Astrocyte (in vitro differentiated cells and primary cell): ENCODE results near the gene FGFRL1. TPM values are rescaled to one million over a fixed set of nuclear protein-coding genes. Genes with fewer than 3 reads are reported as not detected.
A peak's percentile ranks its signal among the peaks of the same experiment; 100 is the strongest.

Source experiments
- DNase-seq: peaks from one replicate; pipeline ENCODE4 v3.0.0-alpha.2; 2010; ENCODE audit warnings: low read depth
- FAIRE-seq: peaks from 2 replicates; lab custom pipeline; 2011; peaks lifted over from hg19 to GRCh38; lab: Jason Lieb, UNC
- H2AFZ ChIP-seq: 2 replicates; pipeline ENCODE4 v1.6.0; 2012; ENCODE audit warnings: low read depth, low read length, inconsistent platforms
- H3K27ac ChIP-seq: 2 replicates; pipeline ENCODE4 v1.5.1; 2011; ENCODE audit warnings: low read depth, low read length, inconsistent platforms
- H3K27me3 ChIP-seq: 2 replicates; pipeline ENCODE4 v1.6.0; 2011; ENCODE audit warnings: low read length, inconsistent platforms; ENCODE audit not compliant: insufficient read depth
- H3K36me3 ChIP-seq: 2 replicates; pipeline ENCODE4 v1.5.1; 2011; ENCODE audit warnings: low read length, inconsistent platforms; ENCODE audit not compliant: insufficient read depth
- H3K4me1 ChIP-seq: 2 replicates; pipeline ENCODE4 v1.5.1; 2011; ENCODE audit warnings: low read length, inconsistent platforms; ENCODE audit not compliant: insufficient read depth
- H3K4me2 ChIP-seq: 2 replicates; pipeline ENCODE4 v1.6.0; 2012; ENCODE audit warnings: low read length, inconsistent platforms
- H3K4me3 ChIP-seq: 2 replicates; pipeline ENCODE4 v1.5.1; 2011; ENCODE audit warnings: low read depth, mild to moderate bottlenecking, low read length, inconsistent platforms; ENCODE audit not compliant: insufficient read depth
- H3K79me2 ChIP-seq: 2 replicates; pipeline ENCODE4 v1.6.0; 2012; ENCODE audit warnings: mild to moderate bottlenecking, low read length, inconsistent platforms; ENCODE audit not compliant: insufficient read depth
- H3K9ac ChIP-seq: 2 replicates; pipeline ENCODE4 v1.6.0; 2012; ENCODE audit warnings: mild to moderate bottlenecking, low read length, inconsistent platforms
- H3K9me3 ChIP-seq: 2 replicates; pipeline ENCODE4 v1.5.1; 2012; ENCODE audit warnings: low read depth, mild to moderate bottlenecking, low read length, inconsistent platforms; ENCODE audit not compliant: insufficient read depth
- H4K20me1 ChIP-seq: 2 replicates; pipeline ENCODE4 v1.6.0; 2012; ENCODE audit warnings: low read length, inconsistent platforms; ENCODE audit not compliant: insufficient read depth
- H3K27ac Mint-ChIP-seq: one replicate; pipeline ENCODE4 v1.8.0; 2021; ENCODE audit warnings: mild to moderate bottlenecking, mixed read lengths; ENCODE audit not compliant: unreplicated experiment
- H3K27me3 Mint-ChIP-seq: one replicate; pipeline ENCODE4 v1.8.0; 2021; ENCODE audit warnings: low read depth, mixed read lengths; ENCODE audit not compliant: unreplicated experiment
- H3K36me3 Mint-ChIP-seq: one replicate; pipeline ENCODE4 v1.8.0; 2021; ENCODE audit warnings: low read depth, mixed read lengths; ENCODE audit not compliant: unreplicated experiment
- H3K4me1 Mint-ChIP-seq: one replicate; pipeline ENCODE4 v1.8.0; 2021; ENCODE audit warnings: low read depth, mixed read lengths; ENCODE audit not compliant: unreplicated experiment
- H3K4me3 Mint-ChIP-seq: one replicate; pipeline ENCODE4 v1.8.0; 2021; ENCODE audit warnings: mild to moderate bottlenecking, moderate library complexity, mixed read lengths; ENCODE audit not compliant: unreplicated experiment
- H3K9me3 Mint-ChIP-seq: one replicate; pipeline ENCODE4 v1.8.0; 2021; ENCODE audit warnings: mild to moderate bottlenecking, mixed read lengths; ENCODE audit not compliant: unreplicated experiment
- CTCF ChIP-seq: IDR thresholded peaks from 2 replicates; pipeline ENCODE4 v1.5.1; 2011; ENCODE audit warnings: low read depth, mild to moderate bottlenecking, inconsistent platforms, low read length, moderate library complexity; ENCODE audit not compliant: insufficient read depth
- EZH2 ChIP-seq: IDR thresholded peaks from 2 replicates; pipeline ENCODE4 v1.6.1; 2012; ENCODE audit warnings: mild to moderate bottlenecking, low read length, inconsistent platforms; ENCODE audit not compliant: insufficient read depth
- total RNA-seq: library from RNA; stranded (reverse); gene quantifications from 2 replicates; pipeline ENCODE4 v1.2.1, GENCODE V29; 2021

FGFRL1 gene
- total RNA-seq, 1 donor from 2014 or later: 64.2 TPM

- Mint-ChIP-seq H3K9me3 (peaks cover 8% of the 10 kb centered on the region), H3K36me3 (peaks cover 7% of the 10 kb centered on the region), H3K4me3 (peak overlapping the region; percentile 78), H3K4me1 (peaks cover 4% of the 10 kb centered on the region), H3K27me3 (peaks cover 34% of the 10 kb centered on the region), H3K27ac (peak overlapping the region; percentile 7)
- TF ChIP-seq CTCF (no peak), EZH2 (peak; percentile 29)
- Histone ChIP-seq H3K9me3 (no peaks in the 10 kb centered on the region), H2AFZ (peak overlapping the region; percentile 81), H3K4me2 (peak overlapping the region; percentile 96), H3K9ac (peak overlapping the region; percentile 84), H3K4me3 (peak overlapping the region; percentile 64), H3K27me3 (peaks cover 23% of the 10 kb centered on the region), H3K27ac (no peak overlapping the region), H4K20me1 (peaks cover 15% of the 10 kb centered on the region), H3K4me1 (peaks cover 22% of the 10 kb centered on the region), H3K79me2 (peaks cover 17% of the 10 kb centered on the region), H3K36me3 (no peaks in the 10 kb centered on the region)
- FAIRE-seq: no peak
- DNase-seq: no peak
These were observed 2.4 kb upstream of the FGFRL1 start for GRCh38 chr4:1008840-1009541.

GRCh38 chr4:1009542-1010394 lies 1.7 kb upstream of the FGFRL1 start:
- Histone ChIP-seq H3K4me2 (peak overlapping the region; percentile 96), H3K27ac (no peak overlapping the region), H3K9ac (peak overlapping the region; percentile 84), H3K4me3 (peak overlapping the region; percentile 64), H3K4me1 (peaks cover 25% of the 10 kb centered on the region), H2AFZ (peak overlapping the region; percentile 81), H3K9me3 (no peaks in the 10 kb centered on the region), H4K20me1 (peaks cover 23% of the 10 kb centered on the region), H3K79me2 (peaks cover 21% of the 10 kb centered on the region), H3K27me3 (peaks cover 23% of the 10 kb centered on the region), H3K36me3 (no peaks in the 10 kb centered on the region)
- peaks cover 30% of the 10 kb centered on the region for H3K27me3 Mint-ChIP-seq
- H3K9me3 Mint-ChIP-seq: peaks cover 6% of the 10 kb centered on the region
- H3K4me1 Mint-ChIP-seq: peaks cover 4% of the 10 kb centered on the region
- no peak overlapping the region for H3K27ac Mint-ChIP-seq
- TF ChIP-seq CTCF: no peak
- H3K4me3 Mint-ChIP-seq: peak overlapping the region; percentile 57
- DNase-seq (no peak), FAIRE-seq (no peak)
- peaks cover 4% of the 10 kb centered on the region for H3K36me3 Mint-ChIP-seq
